Ovary (tissue), 9 donors: ENCODE results near the gene ISCU. TPM values are rescaled to one million over a fixed set of nuclear protein-coding genes. Genes with fewer than 3 reads are reported as not detected.

Experiments
- DNase-seq, 5 donors: peaks; one replicate each; pipeline ENCODE4 v3.0.0-alpha.2; 2019 to 2020
- H3K27ac ChIP-seq, 2 donors: fragments of 200-600 bp; one replicate each; pipeline versions ENCODE4 v1.5.1 to v1.8.0; 2019 to 2022
- H3K27me3 ChIP-seq: fragments of 200-600 bp; one replicate; pipeline ENCODE4 v1.8.0; 2022
- H3K36me3 ChIP-seq: fragments of 200-600 bp; sonication (generic); one replicate; pipeline ENCODE4 v1.5.1; 2019
- H3K4me1 ChIP-seq: one replicate; pipeline ENCODE4 v1.8.1; 2013; ENCODE audit warnings: mild to moderate bottlenecking, moderate library complexity; ENCODE audit not compliant: insufficient read depth
- H3K4me3 ChIP-seq: fragments of 200-600 bp; sonication (generic); one replicate; pipeline ENCODE4 v1.5.1; 2017
- H3K9me3 ChIP-seq, 2 donors: fragments of 200-600 bp in 1 of 2; sonication (generic) in 1 of 2; one replicate each; pipeline versions ENCODE4 v1.5.1 to v1.8.1; 2013 to 2019; ENCODE audit warnings: mild to moderate bottlenecking in 1 of 2, moderate library complexity in 1 of 2
- CTCF ChIP-seq, 3 donors: fragments of 450-650 bp in 2 of 3; fragments of 200-600 bp in 1 of 3; IDR thresholded peaks; one replicate each; pipeline versions ENCODE4 v1.5.1 to v1.8.0; 2016 to 2022; ENCODE audit warnings: antibody characterized with exemption in 3 of 3, mild to moderate bottlenecking in 1 of 3
- EP300 ChIP-seq: sonication (generic); formaldehyde crosslinking; IDR thresholded peaks from one replicate; pipeline ENCODE4 v1.6.1; 2017; ENCODE audit warnings: antibody characterized with exemption
- POLR2A ChIP-seq: fragments of 450-650 bp; IDR thresholded peaks from one replicate; pipeline ENCODE4 v1.6.1; 2017; ENCODE audit warnings: antibody characterized with exemption, mild to moderate bottlenecking, moderate library complexity
- WGBS, 3 donors: extraction: QIAGEN DNeasy Blood & Tissue Kit in 1 of 3; methylation state at CpG; one replicate each; pipeline versions ENCODE4 v1.1.5 to v1.1.7; 2013 to 2017; 5-methylcytosine and 5-hydroxymethylcytosine counted together
- intact Hi-C, 4 donors: fragments of 100-400 bp; cut with DNase I; formaldehyde crosslinking; loops; one replicate each; pipeline versions ENCODE4 v1.11.0 to v1.15.1; 2022 to 2023
- polyA plus RNA-seq, 2 donors: library from polyadenylated mRNA; stranded (reverse); fragments of 200-250 nt in 1 of 2; fragments of 350-450 nt in 1 of 2; fragmentation: Illumina TruSeq in 1 of 2; extraction: RNeasy Lipid Tissue Mini Kit (QIAGEN cat#74804) in 1 of 2; gene quantifications; one replicate each; pipeline ENCODE4 v1.2.3, GENCODE V29; 2013 to 2014
- total RNA-seq, 7 donors: library from RNA; depleted of rRNA in 2 of 7; stranded (reverse); fragments of >200 nt in 2 of 7; fragmentation: NEBNext Ultra II Directional in 3 of 7; extraction: Animal tissue kit (Norgen Biotek cat#: 25700) in 3 of 7; gene quantifications; one replicate each; pipeline versions ENCODE4 v1.1.0 to v1.2.4, GENCODE V29; 2016 to 2023
- donor health status: DM: no; HTN: no; CAD: no; lungs with moderate emphysema.
- donor health status: DM: no; HTN: no; CAD: no.
- donor health status: Bipolar disorder and iron deficiency.
- donor health status: DM: yes; HTN: yes; CAD: no.
- donor health status: DM: no; HTN: no; CAD: no.
- donor health status: DM: yes; HTN: yes; CAD: no.

ISCU gene
- total and polyA plus RNA-seq, 9 donors: 110 to 298 (median 169) TPM

- WGBS, 3 donors: 91 to 92% (median 92%) methylated on average over 39 of the region's 39 CpGs
- intact Hi-C loops: loop anchor here in 2 of 4 donors (10.0 kb wide), 3 partner anchors 754 to 844 kb away; partner anchors contain the start of genes PRDM4 (in 1 of the 2) and PWP1 (in 1 of the 2)
- H3K36me3 ChIP-seq: peaks cover 2% of the 10 kb centered on the region
- no peaks in the 10 kb centered on the region for H3K4me1 ChIP-seq
- H3K4me3 ChIP-seq: no peak overlapping the region
- TF ChIP-seq CTCF (IDR thresholded peaks at IDR 0.05): no peak
- TF ChIP-seq EP300: no peak
- no peak for TF ChIP-seq POLR2A
- H3K27ac ChIP-seq: no peak overlapping the region
- no peak for DNase-seq
- no peaks in the 10 kb centered on the region for H3K27me3 ChIP-seq
- H3K9me3 ChIP-seq: no peaks in the 10 kb centered on the region
These were observed 43.5 kb upstream of the ISCU start for GRCh38 chr12:108518716-108519496.

GRCh38 chr12:108519558-108519957 is 42.8 kb upstream of the ISCU start:
- Histone ChIP-seq H3K36me3 (peaks cover 2% of the 10 kb centered on the region), H3K4me3 (no peak overlapping the region), H3K27me3 (no peaks in the 10 kb centered on the region), H3K4me1 (no peaks in the 10 kb centered on the region), H3K9me3 (no peaks in the 10 kb centered on the region), H3K27ac (no peak overlapping the region)
- intact Hi-C loops: loop anchor here in 2 of 4 donors (10.0 kb wide), 3 partner anchors 755 to 845 kb away; partner anchors contain the start of genes PRDM4 (in 1 of the 2) and PWP1 (in 1 of the 2)
- 51 to 70% (median 69%) methylated on average over 4 of the region's 4 CpGs for WGBS, 3 donors
- no peak for DNase-seq
- TF ChIP-seq CTCF (IDR thresholded peaks at IDR 0.05): no peak
- TF ChIP-seq EP300: no peak
- TF ChIP-seq POLR2A: no peak

GRCh38 chr12:108523365-108523764 is 39.0 kb upstream of the ISCU start:
- H3K4me3 ChIP-seq: no peak overlapping the region
- DNase-seq: no peak
- intact Hi-C loops: no loop called here
- H3K27me3 ChIP-seq: no peaks in the 10 kb centered on the region
- H3K36me3 ChIP-seq: peaks cover 2% of the 10 kb centered on the region
- H3K27ac ChIP-seq: no peak overlapping the region
- TF ChIP-seq EP300 (no peak), CTCF (IDR thresholded peaks at IDR 0.05) (no peak), POLR2A (no peak)
- WGBS, 3 donors: 72 to 79% (median 79%) methylated on average over 14 of the region's 14 CpGs
- no peaks in the 10 kb centered on the region for H3K4me1 ChIP-seq
- H3K9me3 ChIP-seq: no peaks in the 10 kb centered on the region

GRCh38 chr12:108525681-108526080 is 36.7 kb upstream of the ISCU start:
- DNase-seq: no peak
- H3K27ac ChIP-seq: no peak overlapping the region
- WGBS, 3 donors: 84 to 94% (median 90%) methylated on average over 5 of the region's 5 CpGs
- no peaks in the 10 kb centered on the region for H3K9me3 ChIP-seq
- intact Hi-C loops: no loop called here
- no peaks in the 10 kb centered on the region for H3K27me3 ChIP-seq
- TF ChIP-seq CTCF (IDR thresholded peaks at IDR 0.05) (no peak), EP300 (no peak), POLR2A (no peak)
- no peaks in the 10 kb centered on the region for H3K4me1 ChIP-seq
- no peak overlapping the region for H3K4me3 ChIP-seq
- H3K36me3 ChIP-seq: peaks cover 2% of the 10 kb centered on the region
